COR-L47 (cell line): ENCODE results near the gene PCSK5.

Experiments
- DNase-seq: peaks from one replicate; lab custom pipeline; 2025; lab: John Stamatoyannopoulos, UW

The PCSK5 gene

DNA sequence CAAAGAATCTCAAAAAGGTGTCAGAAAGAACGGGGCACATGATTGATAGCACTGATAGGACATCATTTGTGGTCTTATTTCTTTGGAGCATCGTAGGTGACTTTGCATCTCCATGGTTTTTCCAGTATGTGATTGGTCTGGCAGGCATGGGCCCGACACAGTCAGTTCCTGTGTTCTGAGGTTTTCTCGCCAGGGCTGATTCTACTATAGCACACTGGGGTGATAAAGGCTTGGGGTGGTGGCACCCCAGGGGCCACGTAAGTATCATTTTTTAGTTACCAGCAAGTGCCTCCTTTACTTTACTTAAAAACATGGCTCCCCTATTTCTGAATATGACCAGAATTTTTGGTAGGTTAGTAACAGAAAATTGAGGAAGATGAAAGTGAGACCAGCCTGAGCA lies 301.0 kb downstream of the PCSK5 start:
- no peak for DNase-seq

GRCh38 chr9:76192013-76192412 lies 301.5 kb downstream of the PCSK5 start:
- DNase-seq = no peak

GRCh38 chr9:76194896-76195295 lies 304.4 kb downstream of the PCSK5 start:
- DNase-seq = no peak

DNA sequence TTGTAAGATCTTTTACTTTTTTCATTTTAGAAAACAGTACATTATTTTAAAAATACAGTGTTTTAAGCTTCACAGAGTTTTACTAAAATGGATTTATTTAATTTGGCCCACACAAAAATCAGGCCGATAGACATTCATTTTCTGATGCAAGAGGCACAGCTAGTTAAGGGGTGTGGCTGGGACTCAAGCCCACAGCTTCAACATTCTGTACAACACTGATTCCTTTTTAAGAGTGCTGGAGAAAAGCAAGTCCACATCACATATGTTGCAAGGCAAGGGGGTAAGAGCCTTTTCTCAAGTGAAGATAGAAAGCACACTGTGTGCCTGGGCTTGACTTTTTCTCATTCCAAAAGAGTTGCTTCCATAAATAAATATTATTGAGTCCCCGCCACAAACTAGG lies 307.9 kb downstream of the PCSK5 start:
- no peak for DNase-seq

DNA sequence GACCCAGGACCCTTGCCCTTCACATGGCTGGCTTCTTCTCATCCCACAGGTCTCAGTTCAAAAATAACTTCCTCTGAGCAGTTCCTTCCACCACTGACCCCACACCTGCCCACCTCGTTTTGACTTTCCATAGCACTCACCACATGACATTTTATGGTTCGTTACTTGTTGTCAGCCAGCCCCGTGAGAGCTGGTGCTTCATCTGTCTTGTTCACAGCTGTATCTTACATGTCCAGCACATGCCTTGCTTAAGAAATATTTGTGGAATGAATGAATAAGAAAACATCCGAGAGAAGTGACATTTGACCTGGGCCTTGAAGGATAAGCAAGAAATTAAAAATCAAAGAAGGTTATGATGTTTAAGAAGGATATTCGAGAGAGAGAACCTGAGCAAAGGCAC lies 309.8 kb downstream of the PCSK5 start:
- DNase-seq = no peak

GRCh38 chr9:76200745-76201144 lies 310.3 kb downstream of the PCSK5 start:
- DNase-seq = no peak

- DNase-seq = no peak
These were observed 312.9 kb downstream of the PCSK5 start for GRCh38 chr9:76203373-76203772.

DNA sequence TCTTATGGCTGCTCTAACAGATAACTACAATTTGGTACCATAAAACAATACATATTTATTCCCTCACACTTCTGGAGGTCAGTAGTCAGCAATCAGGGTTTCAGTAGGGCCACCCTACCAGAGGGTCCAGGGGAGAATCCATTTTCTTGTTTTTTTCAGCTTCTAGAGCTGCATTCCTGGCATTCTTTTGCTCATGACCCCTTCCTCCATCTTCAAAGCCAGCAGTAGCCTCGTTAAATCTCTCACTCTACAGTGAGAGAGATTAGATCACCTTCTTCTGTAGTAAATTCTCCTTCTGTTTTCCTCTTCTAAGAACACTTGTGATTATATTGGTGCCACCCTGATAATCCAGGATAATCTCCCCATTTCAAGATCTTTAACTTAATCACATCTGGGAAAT lies 316.3 kb downstream of the PCSK5 start:
- no peak for DNase-seq

DNA sequence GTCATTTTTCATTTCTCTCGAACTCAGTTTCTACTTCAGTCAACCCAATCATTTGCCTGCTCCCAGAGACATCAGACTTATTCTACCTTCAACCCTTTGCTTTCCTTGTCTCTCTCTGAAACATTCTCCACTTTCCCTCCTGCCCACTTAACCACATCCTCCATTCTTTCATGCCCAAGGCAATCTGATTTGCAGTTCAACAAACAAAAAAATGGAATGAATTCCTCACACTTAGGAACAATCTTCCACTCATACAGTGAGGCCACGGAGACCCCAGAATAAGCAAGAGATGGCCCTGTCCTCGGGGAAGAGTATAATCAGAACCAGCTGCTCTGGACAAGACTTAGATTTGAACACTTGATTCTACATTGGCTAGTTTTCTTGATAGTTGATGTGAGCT lies 323.3 kb downstream of the PCSK5 start:
- no peak for DNase-seq

- DNase-seq = no peak
These were observed 324.6 kb downstream of the PCSK5 start for GRCh38 chr9:76215066-76215465.

- DNase-seq = no peak
These were observed 325.7 kb downstream of the PCSK5 start for GRCh38 chr9:76216161-76216649.

DNA sequence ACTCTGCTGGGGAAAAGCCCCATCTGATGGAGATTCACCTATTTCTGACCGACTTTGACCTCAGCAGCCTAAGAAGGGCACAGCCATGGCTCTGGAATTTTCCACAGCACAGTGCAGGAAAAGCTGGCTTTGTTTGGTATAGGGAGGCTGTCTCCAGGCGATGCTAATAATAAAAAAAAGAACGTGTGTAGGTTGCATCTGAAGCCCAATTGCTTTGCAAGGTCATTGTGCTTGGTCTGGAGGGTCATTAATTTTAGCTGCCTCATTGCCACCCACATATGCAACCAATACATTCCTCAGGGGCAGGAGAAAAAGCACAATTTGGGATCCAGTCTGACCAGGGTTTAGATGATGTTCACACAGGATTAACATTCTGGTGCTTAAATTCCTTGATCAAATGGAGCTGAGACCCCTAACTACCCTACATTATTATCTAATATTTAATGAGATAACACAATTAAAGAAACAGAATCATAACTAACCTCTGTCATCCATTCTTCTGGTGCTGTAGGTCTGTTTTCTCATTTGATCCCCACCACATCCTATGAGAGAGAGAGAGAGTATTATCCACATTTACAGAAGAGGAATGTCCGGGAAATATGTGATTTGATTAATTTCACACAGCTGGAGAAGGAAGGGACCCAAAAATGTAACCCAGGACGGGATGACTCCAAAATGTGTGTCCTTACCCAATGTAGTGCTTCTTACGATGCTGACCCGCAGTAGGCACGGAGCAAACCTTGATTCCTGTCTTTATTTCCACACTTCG lies 327.8 kb downstream of the PCSK5 start:
- DNase-seq = no peak

- DNase-seq = no peak
These were observed 328.5 kb downstream of the PCSK5 start for GRCh38 chr9:76218886-76219445.

GRCh38 chr9:76219560-76220151 lies 329.2 kb downstream of the PCSK5 start:
- no peak for DNase-seq

- no peak for DNase-seq
These were observed 330.9 kb downstream of the PCSK5 start for GRCh38 chr9:76221423-76221822.

DNA sequence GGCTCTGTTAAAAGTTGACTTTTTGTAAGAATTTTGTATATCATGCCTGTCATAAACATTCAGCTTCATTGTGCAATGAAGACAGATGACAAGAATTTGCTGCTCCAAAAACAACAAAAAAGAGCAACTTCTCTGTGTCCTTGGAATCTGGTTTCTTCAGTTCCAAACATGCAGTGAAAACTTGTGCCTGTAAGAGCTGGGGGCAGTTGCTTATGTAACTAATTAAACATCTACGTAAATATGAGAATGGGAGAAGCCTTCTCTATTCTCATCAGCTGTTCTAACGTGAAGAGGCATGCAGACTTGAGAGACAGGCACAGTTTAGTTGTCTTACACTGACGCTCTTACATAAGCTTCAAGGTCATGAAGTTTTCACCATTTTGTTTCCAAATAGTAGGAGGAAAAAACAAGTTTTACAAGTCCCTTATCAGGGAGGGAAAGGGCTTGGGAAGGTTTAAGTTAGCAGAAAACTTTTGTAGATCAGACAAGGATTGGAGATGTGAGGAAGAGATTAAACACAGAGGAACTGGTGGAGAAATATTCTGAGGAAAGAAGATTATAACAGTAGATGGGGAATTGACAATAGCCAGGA lies 333.4 kb downstream of the PCSK5 start:
- DNase-seq = no peak

GRCh38 chr9:76227156-76227555 lies 336.7 kb downstream of the PCSK5 start:
- DNase-seq = no peak

DNA sequence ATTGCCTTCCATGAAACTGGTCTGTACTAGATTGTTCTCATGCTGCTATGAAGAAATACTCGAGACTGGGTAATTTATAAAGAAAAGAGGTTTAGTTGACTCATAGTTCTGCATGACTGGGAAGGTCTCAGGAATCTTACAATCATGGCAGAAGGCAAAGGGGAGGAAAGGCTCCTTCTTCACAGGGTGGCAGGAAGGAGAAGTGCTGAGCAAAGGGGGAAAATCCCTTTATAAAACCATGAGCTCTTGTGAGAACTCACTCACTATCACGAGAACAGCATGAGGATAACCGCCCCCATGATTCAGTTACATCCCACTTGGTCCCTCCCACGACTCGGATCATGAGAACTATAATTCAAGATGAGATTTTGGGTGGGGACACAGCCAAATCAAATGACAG lies 340.5 kb downstream of the PCSK5 start:
- DNase-seq = no peak

DNA sequence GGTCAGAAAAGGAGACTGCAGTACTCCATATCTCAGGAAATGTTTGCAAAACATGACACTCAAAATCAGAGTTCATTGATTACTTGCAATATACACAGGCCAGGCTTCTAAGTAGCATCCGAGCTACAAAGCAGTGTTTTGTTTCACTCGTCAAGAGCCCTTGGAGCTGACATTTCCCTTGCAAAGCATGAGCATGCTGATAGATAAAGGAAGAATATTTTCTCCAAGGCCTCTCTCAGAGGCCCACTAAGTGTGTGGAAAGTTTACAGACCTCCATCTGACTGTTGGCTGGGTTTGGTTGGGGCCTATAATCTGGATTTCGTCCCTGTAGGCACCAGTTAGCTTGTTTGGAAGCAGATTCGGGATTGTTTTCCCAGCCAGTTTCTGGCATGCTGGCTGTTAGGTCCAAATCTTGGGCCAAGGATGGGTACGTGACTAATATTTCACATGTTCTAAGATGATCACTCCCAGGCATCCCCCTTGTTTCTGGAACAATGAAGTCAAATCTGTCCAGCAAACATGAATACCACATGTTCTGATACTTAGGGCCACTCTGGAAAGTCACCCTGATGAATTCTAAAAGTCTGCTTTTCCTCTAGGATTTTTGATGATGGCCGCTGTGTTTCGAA lies 342.5 kb downstream of the PCSK5 start:
- DNase-seq = no peak

GRCh38 chr9:76240578-76240977 lies 350.1 kb downstream of the PCSK5 start:
- no peak for DNase-seq

- DNase-seq = no peak
These were observed 355.0 kb downstream of the PCSK5 start for GRCh38 chr9:76245518-76245917.

DNA sequence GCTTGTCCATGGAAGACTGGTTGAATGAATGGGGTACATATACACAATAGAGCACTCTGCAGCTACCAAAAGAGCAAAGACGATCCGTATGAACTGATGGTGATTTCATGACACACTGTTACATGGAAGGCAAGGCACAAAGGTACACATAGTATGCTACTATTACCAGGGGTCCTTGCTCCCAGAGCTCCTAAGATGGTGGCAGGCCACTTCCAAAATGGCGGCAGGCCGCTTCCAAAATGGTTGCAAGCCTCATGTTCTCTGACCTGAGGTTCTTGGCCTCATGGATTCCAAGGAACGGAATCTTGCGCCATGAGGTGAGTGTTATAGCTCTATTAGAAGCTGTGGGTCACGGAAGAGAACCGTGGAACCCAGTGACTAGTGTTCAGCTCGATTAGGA lies 356.2 kb downstream of the PCSK5 start:
- DNase-seq = no peak

DNA sequence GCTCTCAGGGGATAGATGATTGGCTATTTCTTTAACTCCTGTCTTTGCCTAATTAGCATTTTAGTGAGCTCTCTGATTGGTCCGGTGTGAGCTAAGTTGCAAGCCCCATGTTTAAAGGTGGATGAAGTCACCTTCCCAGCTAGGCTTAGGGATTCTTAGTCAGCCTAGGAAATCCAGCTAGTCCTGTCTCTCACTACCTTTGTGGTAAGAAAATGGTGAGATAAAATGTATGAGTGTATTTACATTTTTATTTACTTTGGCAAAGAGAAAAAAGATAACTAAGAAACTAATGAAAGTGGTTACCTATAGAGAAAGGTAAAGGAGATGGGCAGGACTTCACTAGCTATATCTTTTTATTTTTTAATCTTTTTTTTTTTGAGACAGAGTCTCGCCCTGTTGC lies 357.0 kb downstream of the PCSK5 start:
- no peak for DNase-seq
